Measurements from ENCODE around the gene CLEC16A.
"Not testable (repeated sequence)": the region's sequence is repeated elsewhere in the genome, so short reads cannot be mapped to it uniquely, and the experiment has no call there.

Gene CLEC16A

GRCh38 chr16:10923650-10924214 lies 20.6 kb upstream of the CLEC16A start:
- no peak for DNase-seq

GRCh38 chr16:10925285-10925684 lies 19.1 kb upstream of the CLEC16A start:
- DNase-seq, result not testable (repeated sequence)

- no peak for DNase-seq
Observed at GRCh38 chr16:10926094-10926493, 18.3 kb upstream of the CLEC16A start.

GRCh38 chr16:10926867-10927266 lies 17.5 kb upstream of the CLEC16A start:
- no peak for DNase-seq

DNA sequence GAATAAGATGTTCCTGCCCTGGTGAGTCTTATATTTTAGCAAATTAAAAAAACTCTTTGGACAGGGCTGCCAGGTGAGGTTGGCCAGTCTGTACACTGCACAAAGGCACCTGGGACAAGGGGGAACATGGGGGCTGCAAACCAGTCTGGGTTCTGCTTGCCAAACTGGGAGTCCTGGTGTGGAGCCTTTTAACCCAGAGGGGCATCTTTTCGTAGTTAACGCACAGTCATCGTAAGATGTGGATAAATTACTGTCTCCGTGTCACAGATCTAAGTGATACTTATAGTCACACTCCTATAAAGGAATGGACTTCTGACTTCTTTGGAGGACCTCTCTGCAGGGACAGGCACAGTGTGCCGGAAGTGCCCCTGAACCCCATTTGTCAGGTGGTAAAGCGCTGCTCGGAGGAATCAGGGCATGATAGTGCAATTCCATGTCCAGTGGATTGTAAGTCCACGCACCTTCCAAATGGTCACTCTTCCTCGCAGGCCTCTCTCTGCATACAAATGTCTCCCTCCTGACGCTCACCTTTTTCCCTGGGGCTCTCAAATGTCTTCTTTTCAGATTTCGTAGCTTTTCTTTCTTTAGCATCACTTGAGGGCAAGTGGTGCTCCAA lies 16.8 kb upstream of the CLEC16A start:
- DNase-seq, result no peak

- DNase-seq, result peak; percentile 72
Observed at GRCh38 chr16:10929097-10929496, 15.3 kb upstream of the CLEC16A start.

DNA sequence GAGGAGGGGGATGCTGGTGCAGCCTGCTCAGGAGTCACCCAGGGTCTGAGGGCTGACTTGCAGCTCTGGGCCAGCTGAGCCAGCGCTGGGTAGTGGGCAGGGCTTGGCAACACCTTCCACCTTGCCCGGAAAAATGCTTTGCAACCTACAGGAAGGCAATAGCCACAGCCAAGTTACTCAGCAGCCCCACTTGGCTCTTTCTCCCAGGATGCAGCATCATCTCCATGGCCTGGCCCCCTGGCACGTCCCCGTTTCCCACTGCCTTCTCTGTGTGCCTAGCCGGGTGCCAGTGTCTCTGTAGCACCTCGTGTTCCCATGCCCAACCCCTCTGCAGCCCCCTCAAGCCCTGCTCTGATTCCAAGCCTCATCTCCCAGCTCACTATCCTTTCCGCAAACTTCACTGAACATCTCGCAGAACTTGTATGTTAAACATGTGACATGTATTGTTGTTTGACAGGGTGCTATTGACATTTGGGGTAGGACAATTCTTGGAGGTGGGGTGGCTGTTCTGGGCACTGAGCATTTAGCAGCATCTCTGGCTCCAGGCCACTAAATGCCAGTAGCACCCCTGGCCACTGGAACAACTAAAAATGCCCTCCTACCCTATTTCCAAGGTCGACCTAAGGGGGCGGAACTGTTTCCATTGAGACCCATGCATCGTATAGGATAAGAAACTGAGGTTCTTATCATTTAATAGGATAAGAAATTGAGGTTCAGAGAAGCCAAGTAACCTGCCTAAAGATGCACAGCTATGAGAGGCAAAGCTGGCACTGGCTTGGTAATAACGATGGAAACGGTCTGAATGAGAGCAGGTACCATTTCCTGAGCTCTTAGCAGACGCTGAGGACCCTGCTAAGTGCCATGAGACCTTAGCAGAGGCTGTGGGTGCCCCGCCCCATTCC lies 14.3 kb upstream of the CLEC16A start:
- DNase-seq, result peak; percentile 44

DNA sequence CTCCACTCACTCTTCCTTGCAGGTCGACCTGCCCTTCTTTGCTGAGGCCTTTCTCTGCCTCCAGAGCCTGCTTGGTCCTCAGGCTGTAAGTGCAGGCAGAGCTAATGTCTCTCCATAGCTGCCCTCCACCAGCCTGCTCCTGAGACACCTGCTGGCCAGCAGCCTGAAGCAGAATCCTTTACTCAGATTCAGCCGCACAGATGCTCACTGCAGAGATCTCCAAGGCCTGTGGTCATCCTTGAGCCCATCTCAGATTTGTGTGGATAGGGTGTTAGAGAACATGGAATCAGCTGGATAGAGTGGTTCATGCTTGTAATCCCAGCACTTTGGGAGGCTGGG lies 13.6 kb upstream of the CLEC16A start:
- no peak for DNase-seq

GRCh38 chr16:10931134-10931533 lies 13.2 kb upstream of the CLEC16A start:
- no peak for DNase-seq

DNA sequence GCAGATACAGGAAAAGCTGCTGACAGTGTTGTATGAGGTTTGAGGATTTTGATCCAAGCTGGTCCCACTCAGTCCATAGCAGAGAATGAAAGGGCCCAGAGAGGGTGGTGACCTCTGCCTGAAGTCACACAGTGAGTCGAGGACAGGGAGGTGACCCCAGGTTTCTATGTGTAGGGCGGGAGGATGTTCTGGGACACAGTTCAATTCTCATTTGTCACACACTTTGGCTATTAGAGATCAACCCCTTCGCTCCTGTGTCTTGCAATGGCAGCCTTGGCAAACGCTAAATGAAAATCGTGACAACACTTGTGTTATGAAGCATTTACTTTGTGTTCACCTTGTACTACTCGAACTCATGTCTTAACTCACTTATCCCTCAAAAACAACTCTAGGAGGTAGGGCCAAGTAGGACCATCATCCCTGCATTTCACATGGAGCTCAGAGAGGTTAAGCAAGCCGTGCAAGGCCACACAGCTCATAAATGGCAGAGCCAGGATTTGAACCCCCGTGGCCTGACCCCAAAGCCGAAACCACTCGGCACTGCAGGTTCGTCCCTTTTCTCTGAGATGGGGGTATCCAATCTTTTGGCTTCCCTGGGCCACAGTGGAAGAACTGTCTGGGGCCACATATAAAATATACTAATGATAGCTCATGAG lies 12.3 kb upstream of the CLEC16A start:
- no peak for DNase-seq

DNA sequence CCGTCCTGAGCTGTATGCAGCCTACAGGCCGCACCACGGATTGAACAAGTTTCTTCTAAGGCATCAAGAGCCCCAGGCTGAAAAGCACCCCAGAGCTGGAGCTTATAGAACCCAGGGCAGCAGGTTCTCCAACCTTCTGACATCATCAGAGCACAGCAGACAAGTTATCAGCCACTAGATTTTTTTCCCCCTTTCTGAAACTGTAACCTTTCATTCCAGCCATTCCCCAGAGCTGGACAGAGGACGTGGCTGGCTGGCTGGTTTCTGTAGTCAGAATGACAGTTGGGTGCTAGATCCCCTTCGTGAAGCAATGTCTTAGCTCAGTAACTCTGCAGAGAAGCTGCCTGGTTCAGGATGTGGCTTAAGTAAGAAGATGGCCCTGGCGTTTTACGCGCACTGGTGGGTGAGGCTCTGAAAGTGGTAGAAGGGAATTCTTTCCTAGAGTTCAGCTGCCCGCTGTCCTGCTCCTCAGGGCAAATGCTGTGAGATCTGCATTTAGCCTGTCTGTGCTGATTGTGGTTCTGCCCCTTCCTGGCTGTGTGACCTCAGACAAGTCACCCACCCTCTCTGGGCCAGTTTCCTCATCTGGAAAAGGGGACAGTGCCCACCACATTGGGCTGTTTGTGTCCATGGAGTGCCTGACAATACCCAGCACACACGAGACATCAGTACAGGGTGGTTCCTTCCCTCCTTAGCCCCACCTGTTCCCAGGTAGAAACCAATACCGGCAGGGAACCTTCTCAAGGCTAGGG lies 11.2 kb upstream of the CLEC16A start:
- DNase-seq, result no peak

- DNase-seq, result no peak
Observed at GRCh38 chr16:10933865-10934264, 10.5 kb upstream of the CLEC16A start.

DNA sequence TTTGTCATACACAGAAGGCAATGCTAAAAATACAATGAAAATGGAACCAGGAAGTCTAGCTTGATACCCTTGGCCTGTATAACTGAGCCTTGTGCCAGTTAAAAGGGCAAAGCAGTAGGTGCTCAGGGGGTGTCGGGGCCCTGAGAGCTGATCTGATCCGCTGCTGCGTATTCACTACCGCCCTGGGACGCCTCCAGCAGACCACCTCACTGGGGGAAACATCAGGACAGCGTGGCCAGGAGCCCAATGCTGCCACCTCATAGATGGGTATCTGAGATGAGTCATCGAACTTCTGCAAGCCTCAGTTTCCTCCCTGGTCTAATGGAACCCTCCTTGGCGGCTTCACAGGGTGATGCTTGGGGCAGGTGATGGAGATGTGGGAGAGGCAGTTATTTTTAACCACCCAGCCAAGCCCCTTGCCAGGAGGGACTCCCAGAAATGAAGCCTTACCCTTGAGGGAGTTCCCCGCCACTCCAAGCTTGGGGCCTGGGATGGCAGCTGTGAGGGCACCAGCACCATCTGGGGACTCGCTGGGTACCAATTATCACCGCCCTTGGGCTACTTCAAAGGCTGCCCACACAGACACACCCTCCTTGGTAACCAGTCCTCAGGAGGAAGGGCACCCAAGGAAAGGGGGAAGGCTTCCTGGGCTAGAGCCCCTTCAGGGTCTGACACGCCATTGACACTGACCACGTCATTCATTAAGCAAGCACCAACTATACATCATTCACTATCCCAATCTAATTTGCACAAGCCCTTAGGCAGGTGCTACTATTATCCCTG lies 9.8 kb upstream of the CLEC16A start:
- no peak for DNase-seq

DNA sequence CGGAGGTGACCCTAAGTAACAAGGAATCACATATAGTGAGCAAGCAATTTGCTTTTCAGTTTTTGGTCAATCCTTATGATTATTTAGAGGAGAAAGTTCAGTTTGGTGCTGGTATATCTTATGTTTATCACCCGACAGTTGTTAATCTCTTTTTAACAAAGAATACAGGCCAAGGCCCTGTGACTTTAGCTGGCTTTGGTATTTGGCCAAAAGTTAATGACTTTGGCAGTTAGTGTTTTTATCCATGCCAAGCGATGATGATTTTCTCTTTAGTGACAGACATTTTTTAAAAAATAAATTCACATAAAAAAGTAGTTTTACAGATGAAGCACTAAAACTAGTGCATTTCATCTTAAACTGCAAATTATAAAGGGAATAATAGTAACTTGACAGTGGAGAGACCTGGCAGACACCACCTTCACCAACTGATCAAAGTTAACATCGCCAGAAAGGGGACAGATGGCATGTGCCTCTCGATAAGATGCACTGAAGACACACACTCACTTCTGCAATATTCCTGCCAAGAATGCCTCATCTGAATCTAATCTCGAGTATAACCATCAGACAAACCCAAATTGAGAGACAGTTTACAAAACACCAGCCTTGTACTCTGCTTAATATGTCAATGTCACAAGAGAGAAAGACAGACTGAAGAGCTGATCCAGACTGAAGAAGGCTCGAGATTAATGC lies 9.0 kb upstream of the CLEC16A start:
- no peak for DNase-seq

DNA sequence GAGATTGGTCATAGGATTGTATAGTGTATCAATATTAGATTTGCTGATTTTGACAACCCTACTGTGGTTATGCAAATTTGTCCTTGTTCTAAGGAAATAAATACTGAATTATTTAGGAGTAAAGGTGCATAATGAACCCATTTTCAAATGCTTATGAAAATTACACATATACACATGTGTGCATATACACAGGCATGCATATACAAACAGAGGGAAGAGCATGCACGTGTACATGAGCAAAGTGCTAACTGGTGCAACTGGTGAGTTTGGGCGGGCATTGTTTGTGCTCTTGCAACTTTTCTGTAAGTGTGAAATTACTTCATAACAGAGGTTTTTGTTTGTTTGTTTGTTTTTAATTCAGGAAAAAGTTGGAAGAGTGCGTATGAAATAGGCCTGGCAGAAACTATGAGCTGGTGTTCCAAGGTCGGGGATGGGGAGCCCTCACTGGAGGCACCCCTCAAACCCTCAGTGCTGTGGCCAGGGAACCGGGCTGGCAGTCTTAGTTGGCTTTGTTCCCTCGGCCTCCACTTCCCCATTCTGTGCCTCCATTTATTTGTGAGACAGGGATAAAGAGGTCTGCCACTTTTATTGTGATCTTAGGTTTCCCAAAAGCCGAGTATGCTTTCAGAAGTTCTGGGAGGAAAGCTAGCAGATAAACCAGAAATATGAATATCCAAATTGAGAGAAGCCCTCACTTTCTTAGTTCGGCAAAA lies 7.9 kb upstream of the CLEC16A start:
- no peak for DNase-seq

DNA sequence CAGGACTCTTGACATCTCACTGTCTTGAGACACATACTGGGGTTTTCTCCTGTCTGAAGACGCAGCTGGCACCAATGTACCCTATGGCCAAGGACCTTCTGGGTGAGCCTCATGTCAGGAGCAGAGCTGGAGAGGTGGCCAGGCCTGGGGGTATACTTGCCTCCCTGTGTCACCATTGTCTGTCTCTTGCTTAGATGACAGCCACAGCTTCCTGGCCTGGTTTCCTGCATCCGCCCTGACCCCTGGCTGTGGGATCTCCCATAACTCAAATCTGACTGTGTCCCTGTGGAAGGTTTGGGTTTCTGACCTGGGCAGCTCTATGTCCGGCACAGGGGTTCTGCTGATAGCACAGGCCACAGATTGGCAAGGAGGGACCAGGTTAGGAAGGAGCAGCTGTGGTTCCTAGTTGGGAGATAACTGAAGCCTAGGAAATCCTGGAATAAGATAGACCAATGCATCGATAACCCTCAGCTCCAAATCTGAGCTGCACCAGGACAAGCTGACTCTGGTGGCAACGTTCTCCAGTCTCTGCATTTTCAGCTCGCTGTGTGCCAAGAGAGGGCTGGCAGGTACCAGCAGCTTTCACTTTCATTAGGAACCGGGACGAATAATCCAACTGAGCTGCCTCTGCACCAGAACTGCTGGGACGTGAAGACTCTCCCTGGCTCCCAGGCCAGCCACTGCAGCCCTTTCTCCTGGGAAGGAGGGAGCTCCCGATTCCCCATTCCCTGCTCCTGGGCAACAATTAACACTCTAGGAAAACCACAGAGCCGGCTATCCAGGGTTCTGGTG lies 7.1 kb upstream of the CLEC16A start:
- DNase-seq, result no peak

GRCh38 chr16:10938321-10938720 lies 6.0 kb upstream of the CLEC16A start:
- DNase-seq, result no peak

- DNase-seq, result no peak
Observed at GRCh38 chr16:10938796-10939648, 5.3 kb upstream of the CLEC16A start.

DNA sequence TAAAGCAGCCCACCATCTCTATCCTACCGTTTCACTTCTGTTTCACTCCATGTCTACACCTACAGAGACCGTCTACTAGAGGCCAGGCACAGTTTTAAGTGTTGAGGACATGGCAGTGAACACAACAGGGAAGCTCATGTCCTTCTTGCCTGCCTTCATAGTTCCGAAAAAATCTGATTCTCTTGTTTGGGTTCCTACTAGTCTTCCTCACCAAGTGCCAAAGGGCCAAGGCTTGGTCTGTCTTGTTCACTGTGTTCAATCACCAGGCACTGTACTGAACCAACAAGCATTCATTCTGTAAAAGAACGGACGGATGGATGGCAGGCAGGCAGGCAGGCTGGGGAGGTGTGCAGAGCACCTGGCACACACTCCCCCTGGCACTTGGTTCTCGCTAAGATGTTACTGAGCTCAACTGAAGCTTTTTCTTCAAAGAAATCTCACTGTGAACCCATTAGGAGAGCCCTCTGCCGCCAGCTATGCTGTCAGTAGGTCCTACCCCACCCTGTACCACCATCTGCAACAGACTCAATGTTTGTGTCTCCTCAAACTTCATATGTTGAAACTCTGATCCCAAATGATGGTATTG lies 4.6 kb upstream of the CLEC16A start:
- DNase-seq, result no peak
